NOMO-1 treated with dmso at 0.1 percent for 144 hours (cell line): ENCODE measurements around the gene CDK2.
"Not testable (repeated sequence)": the region's sequence is repeated elsewhere in the genome, so short reads cannot be mapped to it uniquely, and the experiment has no call there.

Experiments used
- DNase-seq: peaks from one replicate; lab custom pipeline; 2025; ENCODE audit not compliant: unreplicated experiment; lab: John Stamatoyannopoulos, UW

The CDK2 gene

GRCh38 chr12:55966408-55967281, at the start of gene CDK2:
CDK2 (plus strand) TSS chr12:55966830; CDS start chr12:55967009, 179 bp downstream.
- peak; percentile 82 for DNase-seq

GRCh38 chr12:55919032-55919431, 47.6 kb upstream of the CDK2 start:
- DNase-seq: not testable (repeated sequence)

- no peak for DNase-seq
Observed at GRCh38 chr12:55922126-55922525, 44.5 kb upstream of the CDK2 start.

GRCh38 chr12:55923648-55924047, 43.0 kb upstream of the CDK2 start:
- not testable (repeated sequence) for DNase-seq

GRCh38 chr12:55925371-55925770, 41.3 kb upstream of the CDK2 start:
- no peak for DNase-seq

- DNase-seq: no peak
Observed at GRCh38 chr12:55925870-55926737, 40.5 kb upstream of the CDK2 start.

- peak; percentile 86 for DNase-seq
Observed at GRCh38 chr12:55926738-55927587, 39.7 kb upstream of the CDK2 start.

- peak; percentile 93 for DNase-seq
Observed at GRCh38 chr12:55927588-55928502, 38.8 kb upstream of the CDK2 start, which contains the start of gene PYM1. PYM1 (minus strand) TSS chr12:55927894; CDS start chr12:55927761, 133 bp downstream.

- no peak for DNase-seq
Observed at GRCh38 chr12:55929306-55929791, 37.3 kb upstream of the CDK2 start.

- DNase-seq: no peak
Observed at GRCh38 chr12:55930771-55931316, 35.8 kb upstream of the CDK2 start, which contains the start of gene DGKA. DGKA (plus strand) TSS chr12:55931162; CDS start chr12:55936504, 5,342 bp downstream.

GRCh38 chr12:55931317-55931779, 35.3 kb upstream of the CDK2 start:
- no peak for DNase-seq

GRCh38 chr12:55931780-55932550, 34.7 kb upstream of the CDK2 start:
- no peak for DNase-seq

GRCh38 chr12:55932551-55932910, 34.1 kb upstream of the CDK2 start:
- peak; percentile 33 for DNase-seq

GRCh38 chr12:55933169-55933798, 33.3 kb upstream of the CDK2 start:
- no peak for DNase-seq

GRCh38 chr12:55933799-55934742, 32.6 kb upstream of the CDK2 start:
- DNase-seq: no peak

- DNase-seq: no peak
Observed at GRCh38 chr12:55934773-55935172, 31.9 kb upstream of the CDK2 start.

- no peak for DNase-seq
Observed at GRCh38 chr12:55935738-55936151, 30.9 kb upstream of the CDK2 start.
